Measurements from ENCODE around the gene MACROD2.

DNA sequence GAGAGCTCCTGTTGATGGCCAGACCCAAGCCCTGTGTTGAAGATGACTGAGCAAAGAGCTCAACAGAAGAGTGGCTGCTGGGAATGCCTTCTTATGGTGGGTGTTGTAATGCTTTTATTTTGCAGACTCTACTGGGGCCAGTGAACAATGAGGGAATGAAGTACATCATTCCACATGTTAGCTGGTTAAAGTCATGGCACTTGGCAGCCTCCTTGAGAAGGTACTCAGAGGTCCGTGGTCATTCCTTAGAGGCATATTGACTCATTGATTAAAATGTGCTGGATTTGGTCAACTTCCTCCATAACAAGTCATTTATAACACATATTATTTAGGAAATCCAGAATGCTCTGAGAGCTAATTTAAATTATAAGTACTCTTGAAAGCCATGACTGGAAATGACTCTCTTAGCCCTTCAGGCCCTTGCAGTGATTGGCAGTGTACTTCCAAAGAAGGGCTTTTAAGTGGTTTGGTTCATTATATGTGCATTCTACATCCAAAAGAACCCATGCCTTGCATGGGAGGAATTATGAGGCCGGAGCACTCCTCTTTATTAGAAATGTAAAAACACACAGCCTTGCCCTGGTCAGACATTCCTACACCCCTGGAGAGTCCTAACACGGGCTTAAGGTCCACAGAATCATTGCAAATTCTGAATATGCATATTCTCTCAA lies 1601.0 kb downstream of the MACROD2 start:
- TF ChIP-seq, protein P1, sequence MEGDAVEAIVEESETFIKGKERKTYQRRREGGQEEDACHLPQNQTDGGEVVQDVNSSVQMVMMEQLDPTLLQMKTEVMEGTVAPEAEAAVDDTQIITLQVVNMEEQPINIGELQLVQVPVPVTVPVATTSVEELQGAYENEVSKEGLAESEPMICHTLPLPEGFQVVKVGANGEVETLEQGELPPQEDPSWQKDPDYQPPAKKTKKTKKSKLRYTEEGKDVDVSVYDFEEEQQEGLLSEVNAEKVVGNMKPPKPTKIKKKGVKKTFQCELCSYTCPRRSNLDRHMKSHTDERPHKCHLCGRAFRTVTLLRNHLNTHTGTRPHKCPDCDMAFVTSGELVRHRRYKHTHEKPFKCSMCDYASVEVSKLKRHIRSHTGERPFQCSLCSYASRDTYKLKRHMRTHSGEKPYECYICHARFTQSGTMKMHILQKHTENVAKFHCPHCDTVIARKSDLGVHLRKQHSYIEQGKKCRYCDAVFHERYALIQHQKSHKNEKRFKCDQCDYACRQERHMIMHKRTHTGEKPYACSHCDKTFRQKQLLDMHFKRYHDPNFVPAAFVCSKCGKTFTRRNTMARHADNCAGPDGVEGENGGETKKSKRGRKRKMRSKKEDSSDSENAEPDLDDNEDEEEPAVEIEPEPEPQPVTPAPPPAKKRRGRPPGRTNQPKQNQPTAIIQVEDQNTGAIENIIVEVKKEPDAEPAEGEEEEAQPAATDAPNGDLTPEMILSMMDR (conservative IDR thresholded peaks at IDR 0.05) = no peak
- TF ChIP-seq ZFX (IDR thresholded peaks at IDR 0.05) = no peak
